Measurements from ENCODE around the gene C1QTNF4. TPM values are rescaled to one million over a fixed set of nuclear protein-coding genes. Genes with fewer than 3 reads are reported as not detected.
A peak's percentile ranks its signal among the peaks of the same experiment; 100 is the strongest.

The C1QTNF4 gene
- total RNA-seq, 1 donor from 2014 or later, result 0.39 TPM

- TF ChIP-seq CTCF (IDR thresholded peaks at IDR 0.05) (no peak), EZH2 (IDR thresholded peaks at IDR 0.05) (no peak), EZH2phosphoT487 (IDR thresholded peaks at IDR 0.05) (no peak)
- Mint-ChIP-seq H3K4me1 (peaks cover 20% of the 10 kb centered on the region), H3K27ac (no peak overlapping the region), H3K4me3 (no peak overlapping the region), H3K36me3 (peaks cover 14% of the 10 kb centered on the region), H3K27me3 (ENCODE audit: insufficient read depth, low read depth) (no peaks in the 10 kb centered on the region), H3K9me3 (no peaks in the 10 kb centered on the region)
- peaks cover 100% of the 10 kb centered on the region for H3K79me2 ChIP-seq (ENCODE audit: low read depth)
- H2AFZ ChIP-seq (replicated peaks), result no peak overlapping the region
- H3K27me3 ChIP-seq, result no peaks in the 10 kb centered on the region
- peaks cover 14% of the 10 kb centered on the region for H3F3A ChIP-seq (ENCODE audit: low read depth)
- H3K4me1 ChIP-seq, result peaks cover 4% of the 10 kb centered on the region
- no peaks in the 10 kb centered on the region for H3K9me3 ChIP-seq (ENCODE audit: low read depth)
- no peak overlapping the region for H3K4me2 ChIP-seq
- no peak overlapping the region for H3K27ac ChIP-seq
- no peak for DNase-seq (ENCODE audit: low spot score)
- no peaks in the 10 kb centered on the region for H3K36me3 ChIP-seq
- H4K20me1 ChIP-seq (ENCODE audit: low read depth), result peaks cover 95% of the 10 kb centered on the region
- no peak overlapping the region for H3K9ac ChIP-seq
- H3K4me3 ChIP-seq, result no peak overlapping the region
Observed at GRCh38 chr11:47541070-47541469, 53.1 kb downstream of the C1QTNF4 start.

GRCh38 chr11:47539681-47540039 is 54.6 kb downstream of the C1QTNF4 start:
- no peak overlapping the region for H3K27ac ChIP-seq
- H3K9me3 Mint-ChIP-seq, result no peaks in the 10 kb centered on the region
- H3K27ac Mint-ChIP-seq, result peak overlapping the region; percentile 41

More at GRCh38 chr11:47539681-47540039, 54.6 kb downstream of the C1QTNF4 start:
- Histone ChIP-seq H3K4me2 (no peak overlapping the region), H2AFZ (replicated peaks) (no peak overlapping the region), H3K79me2 (ENCODE audit: low read depth) (peaks cover 100% of the 10 kb centered on the region), H3K27me3 (no peaks in the 10 kb centered on the region), H3K9me3 (ENCODE audit: low read depth) (no peaks in the 10 kb centered on the region), H4K20me1 (ENCODE audit: low read depth) (peaks cover 98% of the 10 kb centered on the region), H3F3A (ENCODE audit: low read depth) (peaks cover 14% of the 10 kb centered on the region), H3K36me3 (no peaks in the 10 kb centered on the region), H3K4me1 (peaks cover 4% of the 10 kb centered on the region), H3K4me3 (no peak overlapping the region), H3K9ac (no peak overlapping the region)
- Mint-ChIP-seq H3K4me1 (peaks cover 22% of the 10 kb centered on the region), H3K4me3 (no peak overlapping the region), H3K36me3 (peaks cover 17% of the 10 kb centered on the region), H3K27me3 (ENCODE audit: insufficient read depth, low read depth) (no peaks in the 10 kb centered on the region)
- DNase-seq (ENCODE audit: low spot score), result no peak
- TF ChIP-seq EZH2 (IDR thresholded peaks at IDR 0.05), result no peak
- no peak for TF ChIP-seq CTCF (IDR thresholded peaks at IDR 0.05)
- no peak for TF ChIP-seq EZH2phosphoT487 (IDR thresholded peaks at IDR 0.05)

Small RNA genes within 50 kb of the gene (small RNA-seq; reads per million reads assigned to genes)
- gene RN7SL652P (not detected), gene RNU5E-10P (not detected)

Other genes with a start within 250 kb of the C1QTNF4 start
- gene MYBPC3, start 241.7 kb downstream of the C1QTNF4 start, total RNA-seq (ENCODE audit: low replicate concordance), result 0.06 and 0.12 TPM in 2 replicates
- not detected in 2 replicates for gene SPI1, start 215.9 kb downstream of the C1QTNF4 start, total RNA-seq (ENCODE audit: low replicate concordance)
- gene SLC39A13, start 185.8 kb downstream of the C1QTNF4 start, total RNA-seq (ENCODE audit: low replicate concordance), result 11.3 and 36.4 TPM in 2 replicates
- gene PSMC3, start 168.0 kb downstream of the C1QTNF4 start, total RNA-seq (ENCODE audit: low replicate concordance), result 126 and 175 TPM in 2 replicates
- gene RAPSN, start 145.3 kb downstream of the C1QTNF4 start, total RNA-seq (ENCODE audit: low replicate concordance), result not detected in 2 replicates
- gene CELF1, start 41.3 kb downstream of the C1QTNF4 start, total RNA-seq (ENCODE audit: low replicate concordance), result 170 and 173 TPM in 2 replicates
- gene PTPMT1, start 28.8 kb downstream of the C1QTNF4 start, total RNA-seq (ENCODE audit: low replicate concordance), result 60.4 and 73.6 TPM in 2 replicates
- 19.5 and 23.9 TPM in 2 replicates for gene KBTBD4, start 15.4 kb downstream of the C1QTNF4 start, total RNA-seq (ENCODE audit: low replicate concordance)
- gene NDUFS3, start 15.3 kb downstream of the C1QTNF4 start, total RNA-seq (ENCODE audit: low replicate concordance), result 78.9 and 91.2 TPM in 2 replicates
- not detected in 2 replicates for gene FAM180B, start 7.7 kb downstream of the C1QTNF4 start, total RNA-seq (ENCODE audit: low replicate concordance)
- gene MTCH2, start 48.1 kb upstream of the C1QTNF4 start, total RNA-seq (ENCODE audit: low replicate concordance), result 83.6 and 93.2 TPM in 2 replicates
- 2.5 and 3.7 TPM in 2 replicates for gene AGBL2, start 121.0 kb upstream of the C1QTNF4 start, total RNA-seq (ENCODE audit: low replicate concordance)
- 131 and 153 TPM in 2 replicates for gene FNBP4, start 172.9 kb upstream of the C1QTNF4 start, total RNA-seq (ENCODE audit: low replicate concordance)

Measured in neural progenitor cell (in vitro differentiated cells).